Astrocyte (in vitro differentiated cells and primary cell): ENCODE results near the gene ADGRB3.

Experiments
- CTCF ChIP-seq: IDR thresholded peaks from 2 replicates; pipeline ENCODE4 v1.5.1; 2011; ENCODE audit warnings: low read depth, mild to moderate bottlenecking, inconsistent platforms, low read length, moderate library complexity; ENCODE audit not compliant: insufficient read depth
- EZH2 ChIP-seq: IDR thresholded peaks from 2 replicates; pipeline ENCODE4 v1.6.1; 2012; ENCODE audit warnings: mild to moderate bottlenecking, low read length, inconsistent platforms; ENCODE audit not compliant: insufficient read depth

- TF ChIP-seq CTCF (no peak), EZH2 (no peak)
Observed at GRCh38 chr6:68777956-68778355, 142.9 kb downstream of the ADGRB3 start.
